HEK293T (cell line): ENCODE data around the gene MAPKAPK3.

Source experiments
- BHLHE40 ChIP-seq: fragments of 450-650 bp; IDR thresholded peaks from 2 replicates; pipeline ENCODE4 v1.6.1; 2016; ENCODE audit warnings: mild to moderate bottlenecking, moderate library complexity, borderline replicate concordance
- ELF4 ChIP-seq: fragments of 450-650 bp; IDR thresholded peaks from 2 replicates; pipeline ENCODE4 v1.6.1; 2017; ENCODE audit warnings: antibody characterized with exemption
- FOXA1 ChIP-seq: fragments of 450-650 bp; IDR thresholded peaks from 2 replicates; pipeline ENCODE4 v1.6.1; 2016; ENCODE audit warnings: mild to moderate bottlenecking
- SP1 ChIP-seq: fragments of 450-650 bp; IDR thresholded peaks from 2 replicates; pipeline ENCODE4 v1.6.1; 2017

DNA sequence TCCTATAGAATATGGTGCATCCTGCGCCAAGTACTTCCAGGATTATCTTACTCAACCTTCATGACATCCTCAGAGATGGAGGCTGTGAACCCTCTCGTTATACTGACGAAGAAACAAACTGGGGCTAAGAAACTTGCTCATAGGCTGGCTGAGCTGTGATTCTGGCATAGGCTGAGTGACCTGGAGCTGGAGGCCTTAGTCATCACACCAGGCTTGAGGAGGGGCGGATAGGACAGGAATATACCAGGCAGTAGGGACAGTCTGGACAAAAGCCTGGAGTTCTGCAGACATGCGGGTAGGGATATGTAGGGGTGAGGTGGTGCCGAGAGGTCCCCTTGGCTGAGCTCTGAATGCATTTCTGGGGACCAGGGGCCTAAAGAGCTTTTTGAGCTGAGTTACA, 29.6 kb upstream of the MAPKAPK3 start:
- TF ChIP-seq FOXA1: no peak
- no peak for TF ChIP-seq BHLHE40
- TF ChIP-seq ELF4: no peak
- no peak for TF ChIP-seq SP1
